Kidney epithelial cell (primary cell): ENCODE measurements around the gene GBP4. TPM values are rescaled to one million over a fixed set of nuclear protein-coding genes. Genes with fewer than 3 reads are reported as not detected.

Experiments used
- DNase-seq: peaks from one replicate; pipeline ENCODE4 v3.0.0-alpha.2; 2010; ENCODE audit warnings: low read depth
- H3K27me3 ChIP-seq: 2 replicates; pipeline ENCODE4 v1.6.0; 2011; ENCODE audit warnings: low read length; ENCODE audit not compliant: control insufficient read depth, insufficient read depth
- H3K36me3 ChIP-seq: 2 replicates; pipeline ENCODE4 v1.5.1; 2011; ENCODE audit warnings: low read length; ENCODE audit not compliant: control insufficient read depth, insufficient read depth
- H3K4me3 ChIP-seq: 2 replicates; pipeline ENCODE4 v1.5.1; 2011; ENCODE audit warnings: low read depth, mild to moderate bottlenecking, control low read depth, low read length
- total RNA-seq: library from RNA; depleted of rRNA; stranded (reverse); fragments of >200 nt; gene quantifications from 2 replicates; pipeline ENCODE4 v1.2.3, GENCODE V29; 2015
- TF ChIP-seq, protein P1 (sequence below): IDR thresholded peaks from 2 replicates; pipeline ENCODE4 v1.5.1; 2011; ENCODE audit warnings: mild to moderate bottlenecking, moderate library complexity, low read length, control low read depth, inconsistent platforms; ENCODE audit not compliant: insufficient read depth, poor library complexity, severe bottlenecking

GBP4 gene
- total RNA-seq, 1 donor from 2014 or later, result 0.50 TPM

DNA sequence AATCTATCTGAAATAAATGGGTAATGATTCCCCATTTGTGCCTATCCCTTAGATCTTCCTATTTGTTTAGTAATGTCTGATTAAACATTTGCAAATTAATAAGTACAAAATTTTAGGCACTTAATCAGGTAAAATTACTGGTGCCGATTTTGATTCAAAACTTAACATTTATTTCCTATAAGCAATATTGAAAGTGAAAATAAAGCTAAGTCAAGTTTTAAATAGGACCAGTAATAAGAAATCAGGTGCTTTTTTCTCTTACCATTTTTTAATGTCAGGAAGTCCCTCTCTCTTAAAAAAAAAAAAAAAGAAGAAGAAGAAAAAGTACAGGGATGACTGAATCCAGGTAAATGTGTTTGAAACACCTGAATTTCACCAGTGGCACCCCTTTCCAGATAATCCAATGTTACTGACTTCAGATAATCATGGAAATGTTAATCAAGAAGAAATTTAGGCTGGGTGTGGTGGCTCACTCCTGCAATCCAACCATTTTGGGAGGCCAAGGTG lies 836 bp upstream of the GBP4 start:
- TF ChIP-seq, protein P1, sequence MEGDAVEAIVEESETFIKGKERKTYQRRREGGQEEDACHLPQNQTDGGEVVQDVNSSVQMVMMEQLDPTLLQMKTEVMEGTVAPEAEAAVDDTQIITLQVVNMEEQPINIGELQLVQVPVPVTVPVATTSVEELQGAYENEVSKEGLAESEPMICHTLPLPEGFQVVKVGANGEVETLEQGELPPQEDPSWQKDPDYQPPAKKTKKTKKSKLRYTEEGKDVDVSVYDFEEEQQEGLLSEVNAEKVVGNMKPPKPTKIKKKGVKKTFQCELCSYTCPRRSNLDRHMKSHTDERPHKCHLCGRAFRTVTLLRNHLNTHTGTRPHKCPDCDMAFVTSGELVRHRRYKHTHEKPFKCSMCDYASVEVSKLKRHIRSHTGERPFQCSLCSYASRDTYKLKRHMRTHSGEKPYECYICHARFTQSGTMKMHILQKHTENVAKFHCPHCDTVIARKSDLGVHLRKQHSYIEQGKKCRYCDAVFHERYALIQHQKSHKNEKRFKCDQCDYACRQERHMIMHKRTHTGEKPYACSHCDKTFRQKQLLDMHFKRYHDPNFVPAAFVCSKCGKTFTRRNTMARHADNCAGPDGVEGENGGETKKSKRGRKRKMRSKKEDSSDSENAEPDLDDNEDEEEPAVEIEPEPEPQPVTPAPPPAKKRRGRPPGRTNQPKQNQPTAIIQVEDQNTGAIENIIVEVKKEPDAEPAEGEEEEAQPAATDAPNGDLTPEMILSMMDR, result no peak
- H3K27me3 ChIP-seq, result no peaks in the 10 kb centered on the region
- DNase-seq, result no peak
- no peak overlapping the region for H3K4me3 ChIP-seq
- H3K36me3 ChIP-seq, result no peaks in the 10 kb centered on the region

DNA sequence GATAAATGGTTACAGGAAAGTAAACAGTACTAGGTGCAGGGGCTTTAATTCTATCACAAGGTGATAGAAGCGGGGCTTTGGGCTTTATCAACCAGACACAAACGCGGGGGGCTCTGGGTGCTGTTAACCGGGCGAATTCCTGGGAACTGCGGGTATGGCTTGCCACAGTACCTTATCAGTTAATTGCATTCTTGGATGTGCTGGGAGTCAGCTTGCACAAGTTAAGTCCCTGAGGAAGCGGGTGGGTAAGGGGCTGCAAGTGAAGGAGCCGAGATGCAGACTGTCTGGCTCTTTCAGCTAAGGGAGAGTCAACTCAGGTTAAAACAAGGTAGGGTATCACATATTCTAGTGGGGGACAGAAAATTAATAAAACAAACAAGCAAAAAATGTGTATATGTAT lies 661 bp downstream of the GBP4 start:
- DNase-seq, result no peak
- TF ChIP-seq, protein P1, result no peak
- Histone ChIP-seq H3K27me3 (no peaks in the 10 kb centered on the region), H3K36me3 (no peaks in the 10 kb centered on the region), H3K4me3 (peak overlapping the region; percentile 32)

DNA sequence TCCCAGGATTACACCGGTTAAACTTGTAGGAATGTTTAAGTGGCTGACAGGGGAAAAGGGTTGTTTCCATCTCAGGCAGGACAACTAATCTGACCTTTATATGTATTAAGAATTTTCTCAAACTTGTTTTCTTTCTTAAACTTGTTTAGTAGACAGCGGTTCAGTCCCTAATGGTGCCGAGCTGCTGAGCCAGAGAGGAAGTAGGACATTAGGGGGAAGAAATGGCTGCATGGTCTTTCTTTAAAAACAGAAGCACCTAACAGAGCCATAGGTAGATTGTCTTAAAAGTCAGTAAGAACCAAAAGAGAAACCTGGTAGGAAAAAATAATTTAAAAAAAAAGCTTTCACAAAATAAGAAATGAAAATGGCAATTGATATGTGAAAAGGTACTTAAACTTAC lies 3.3 kb downstream of the GBP4 start:
- TF ChIP-seq, protein P1, result no peak
- no peaks in the 10 kb centered on the region for H3K36me3 ChIP-seq

DNA sequence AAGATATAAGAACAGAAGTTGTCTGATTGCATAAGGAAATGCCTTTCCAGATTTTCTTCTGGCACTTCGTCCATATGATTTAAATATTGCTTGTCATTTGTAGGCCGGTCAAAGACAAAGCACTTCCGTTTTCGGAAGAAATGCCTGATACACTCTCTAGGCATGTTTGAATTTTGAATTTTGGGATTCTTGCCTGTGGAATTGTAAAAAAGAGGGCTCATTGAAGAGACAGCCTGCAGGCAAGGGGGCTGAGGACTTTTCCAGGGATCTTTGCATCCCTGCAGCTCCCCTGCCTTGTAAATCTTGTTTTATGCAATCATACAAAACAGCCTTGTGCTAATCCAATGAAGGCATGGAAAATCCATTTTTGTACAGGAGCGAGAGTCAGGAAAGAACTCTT lies 7.4 kb downstream of the GBP4 start:
- no peaks in the 10 kb centered on the region for H3K27me3 ChIP-seq
- no peaks in the 10 kb centered on the region for H3K36me3 ChIP-seq
- TF ChIP-seq, protein P1, result no peak
- no peak overlapping the region for H3K4me3 ChIP-seq
- DNase-seq, result no peak

More for the DNA sequence above, 3.3 kb downstream of the GBP4 start:
- no peaks in the 10 kb centered on the region for H3K27me3 ChIP-seq
- DNase-seq, result no peak
- H3K4me3 ChIP-seq, result no peak overlapping the region

DNA sequence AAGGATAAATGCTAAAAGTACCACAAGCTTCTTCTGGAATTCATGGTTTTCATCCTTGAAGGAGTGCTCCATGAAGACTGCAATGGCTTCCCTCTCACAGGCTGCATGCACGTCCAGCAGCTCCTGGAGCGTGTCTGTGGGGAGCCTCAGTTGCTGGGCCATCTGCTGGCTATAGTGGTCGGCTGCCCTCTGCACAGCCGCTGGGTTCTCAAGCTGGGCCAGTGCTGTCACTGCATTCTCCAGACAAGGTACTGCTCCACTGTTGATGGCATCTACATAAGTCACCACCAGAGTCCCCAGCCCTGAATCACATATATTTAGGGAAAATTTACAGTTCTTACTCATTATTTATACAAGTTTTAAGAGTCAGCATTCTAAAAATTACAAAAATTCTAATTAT lies 8.7 kb downstream of the GBP4 start:
- TF ChIP-seq, protein P1, result no peak

DNA sequence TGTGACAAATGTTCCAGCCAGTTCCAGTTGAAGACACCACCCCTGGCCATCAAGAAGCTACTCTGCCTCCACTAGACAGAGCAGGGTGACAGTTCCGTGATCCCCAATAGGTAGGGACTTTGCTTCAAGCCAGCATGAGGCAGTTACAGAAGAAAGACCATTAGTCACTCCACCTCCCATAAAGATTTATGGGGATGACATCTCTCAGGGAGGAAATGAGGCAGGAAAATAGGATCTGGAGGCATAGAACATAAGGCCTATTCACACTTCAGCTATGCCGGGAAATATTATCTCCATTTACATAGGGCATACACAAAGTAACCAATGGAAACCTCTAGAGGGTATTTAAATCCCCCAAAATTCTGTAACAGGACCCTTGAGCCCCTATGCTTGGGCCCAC lies 19.4 kb downstream of the GBP4 start:
- TF ChIP-seq, protein P1, result no peak
- Histone ChIP-seq H3K36me3 (no peaks in the 10 kb centered on the region), H3K27me3 (no peaks in the 10 kb centered on the region), H3K4me3 (no peak overlapping the region)
- no peak for DNase-seq

More for the DNA sequence above, 8.7 kb downstream of the GBP4 start:
- Histone ChIP-seq H3K27me3 (no peaks in the 10 kb centered on the region), H3K36me3 (no peaks in the 10 kb centered on the region), H3K4me3 (no peak overlapping the region)
- DNase-seq, result no peak
